ENCODE data around the gene PPP4R2.

GRCh38 chr3:73107676-73108187, 111.1 kb downstream of the PPP4R2 start:
- no peak for TF ChIP-seq CTCF (conservative IDR thresholded peaks at IDR 0.05; ENCODE audit: low read depth, low read length)
- no peak for TF ChIP-seq EZH2phosphoT487 (IDR thresholded peaks at IDR 0.05; ENCODE audit: borderline replicate concordance, low read length)
- no peak for TF ChIP-seq EZH2 (IDR thresholded peaks at IDR 0.05; ENCODE audit: low read length, unreplicated experiment)

Measured in PC-3 (cell line).